Myocyte (in vitro differentiated cells): Measurements from ENCODE around the gene ERVH48-1. TPM values are rescaled to one million over a fixed set of nuclear protein-coding genes. Genes with fewer than 3 reads are reported as not detected.
"Not testable (repeated sequence)": the region's sequence is repeated elsewhere in the genome, so short reads cannot be mapped to it uniquely, and the experiment has no call there.

ENCODE experiments used
- DNase-seq: peaks from one replicate; pipeline ENCODE4 v3.0.0-alpha.2; 2012; ENCODE audit warnings: low read depth
- polyA plus RNA-seq: library from polyadenylated mRNA; unstranded; fragments of >200 nt; gene quantifications from one replicate; pipeline ENCODE4 v1.2.1, GENCODE V29; 2012; ENCODE audit warnings: missing spikeins
- total RNA-seq: library from RNA; depleted of rRNA; stranded (reverse); fragments of >200 nt; gene quantifications from 2 replicates; pipeline ENCODE4 v1.2.3, GENCODE V29; 2014

Gene ERVH48-1
- not detected in 2 replicates for total RNA-seq
- 0.50 TPM for polyA plus RNA-seq

GRCh38 chr21:42925114-42925926 is at the start of gene ERVH48-1:
Gene ERVH48-1 (minus strand): TSS chr21:42925630. CDS start chr21:42919006, 6,624 bp downstream.
- no peak for DNase-seq

GRCh38 chr21:42973991-42974831 is 48.8 kb upstream of the ERVH48-1 start, which contains the start of gene PKNOX1:
Gene PKNOX1 (plus strand): TSS chr21:42974562. CDS start chr21:43004382, 29,820 bp downstream.
- DNase-seq, result peak; percentile 98

GRCh38 chr21:42973309-42973990 is 48.0 kb upstream of the ERVH48-1 start:
- DNase-seq, result no peak

- no peak for DNase-seq
Measured at GRCh38 chr21:42971897-42972275, 46.5 kb upstream of the ERVH48-1 start.

- no peak for DNase-seq
Measured at GRCh38 chr21:42970946-42971653, 45.7 kb upstream of the ERVH48-1 start.

- DNase-seq, result no peak
Measured at GRCh38 chr21:42969193-42969600, 43.8 kb upstream of the ERVH48-1 start.

- not testable (repeated sequence) for DNase-seq
Measured at GRCh38 chr21:42967616-42968015, 42.2 kb upstream of the ERVH48-1 start.

GRCh38 chr21:42965211-42965560 is 39.8 kb upstream of the ERVH48-1 start:
- DNase-seq, result no peak

GRCh38 chr21:42964546-42965210 is 39.2 kb upstream of the ERVH48-1 start:
- no peak for DNase-seq

GRCh38 chr21:42964086-42964485 is 38.7 kb upstream of the ERVH48-1 start:
- no peak for DNase-seq

GRCh38 chr21:42962380-42963007 is 37.1 kb upstream of the ERVH48-1 start:
- DNase-seq, result no peak

- no peak for DNase-seq
Measured at GRCh38 chr21:42959728-42960127, 34.3 kb upstream of the ERVH48-1 start.

- not testable (repeated sequence) for DNase-seq
Measured at GRCh38 chr21:42958122-42958521, 32.7 kb upstream of the ERVH48-1 start.

- no peak for DNase-seq
Measured at GRCh38 chr21:42956824-42957630, 31.6 kb upstream of the ERVH48-1 start.

- DNase-seq, result not testable (repeated sequence)
Measured at GRCh38 chr21:42951193-42951592, 25.8 kb upstream of the ERVH48-1 start.

- not testable (repeated sequence) for DNase-seq
Measured at GRCh38 chr21:42949094-42949755, 23.8 kb upstream of the ERVH48-1 start.

GRCh38 chr21:42942244-42942643 is 16.8 kb upstream of the ERVH48-1 start:
- no peak for DNase-seq

GRCh38 chr21:42941696-42942085 is 16.3 kb upstream of the ERVH48-1 start:
- no peak for DNase-seq
